HEK293 (cell line): ENCODE data around the gene PC.

Experiments used
- EGR2 ChIP-seq: fragments of 450-650 bp; formaldehyde crosslinking; IDR thresholded peaks from 2 replicates; pipeline ENCODE4 v1.5.1; 2016; ENCODE audit warnings: low read depth, missing biosample characterization, missing genetic modification characterization
- MZF1 ChIP-seq: fragments of 450-650 bp; formaldehyde crosslinking; IDR thresholded peaks from 2 replicates; pipeline ENCODE4 v1.5.1; 2017; ENCODE audit warnings: missing biosample characterization, missing genetic modification characterization, borderline replicate concordance
- OVOL3 ChIP-seq: fragments of 450-650 bp; formaldehyde crosslinking; IDR thresholded peaks from 2 replicates; pipeline ENCODE4 v1.5.1; 2016; ENCODE audit warnings: missing biosample characterization, missing genetic modification characterization
- ZBTB21 ChIP-seq: fragments of 450-650 bp; formaldehyde crosslinking; IDR thresholded peaks from 2 replicates; pipeline ENCODE4 v1.5.1; 2017; ENCODE audit warnings: missing biosample characterization, missing genetic modification characterization
- ZFHX2 ChIP-seq: fragments of 450-650 bp; formaldehyde crosslinking; conservative IDR thresholded peaks from 2 replicates; pipeline ENCODE4 v1.5.1; 2016; ENCODE audit warnings: missing biosample characterization, missing genetic modification characterization
- ZFP3 ChIP-seq: fragments of 450-650 bp; formaldehyde crosslinking; IDR thresholded peaks from 2 replicates; pipeline ENCODE4 v1.5.1; 2016; ENCODE audit warnings: low read depth, missing biosample characterization, missing genetic modification characterization
- ZFP37 ChIP-seq: fragments of 450-650 bp; formaldehyde crosslinking; IDR thresholded peaks from 2 replicates; pipeline ENCODE4 v1.5.1; 2016; ENCODE audit warnings: missing biosample characterization, missing genetic modification characterization
- ZNF140 ChIP-seq: fragments of 450-650 bp; formaldehyde crosslinking; IDR thresholded peaks from 2 replicates; pipeline ENCODE4 v1.5.1; 2016; ENCODE audit warnings: missing biosample characterization, missing genetic modification characterization
- ZNF148 ChIP-seq: fragments of 450-650 bp; formaldehyde crosslinking; IDR thresholded peaks from 2 replicates; pipeline ENCODE4 v1.5.0; 2017; ENCODE audit warnings: missing biosample characterization, missing genetic modification characterization, borderline replicate concordance
- ZNF202 ChIP-seq: fragments of 450-650 bp; formaldehyde crosslinking; IDR thresholded peaks from 2 replicates; pipeline ENCODE4 v1.5.1; 2016; ENCODE audit warnings: missing biosample characterization, missing genetic modification characterization, borderline replicate concordance
- ZNF266 ChIP-seq: fragments of 450-650 bp; formaldehyde crosslinking; IDR thresholded peaks from 2 replicates; pipeline ENCODE4 v1.5.1; 2016; ENCODE audit warnings: missing biosample characterization, missing genetic modification characterization, low read depth
- ZNF394 ChIP-seq: fragments of 450-650 bp; formaldehyde crosslinking; IDR thresholded peaks from 2 replicates; pipeline ENCODE4 v1.5.1; 2016; ENCODE audit warnings: missing biosample characterization, missing genetic modification characterization, mild to moderate bottlenecking, moderate library complexity, borderline replicate concordance
- ZNF398 ChIP-seq: fragments of 450-650 bp; formaldehyde crosslinking; IDR thresholded peaks from 2 replicates; pipeline ENCODE4 v1.5.1; 2017; ENCODE audit warnings: missing biosample characterization, missing genetic modification characterization
- ZNF426 ChIP-seq: fragments of 450-650 bp; formaldehyde crosslinking; IDR thresholded peaks from 2 replicates; pipeline ENCODE4 v1.5.1; 2017; ENCODE audit warnings: missing biosample characterization, missing genetic modification characterization, mild to moderate bottlenecking, inconsistent platforms, moderate library complexity
- ZNF488 ChIP-seq: fragments of 450-650 bp; formaldehyde crosslinking; IDR thresholded peaks from 2 replicates; pipeline ENCODE4 v1.5.1; 2016; ENCODE audit warnings: missing biosample characterization, missing genetic modification characterization
- ZNF501 ChIP-seq: fragments of 450-650 bp; formaldehyde crosslinking; IDR thresholded peaks from 2 replicates; pipeline ENCODE4 v1.5.1; 2016; ENCODE audit warnings: missing biosample characterization, missing genetic modification characterization
- ZNF510 ChIP-seq: fragments of 450-650 bp; formaldehyde crosslinking; IDR thresholded peaks from 2 replicates; pipeline ENCODE4 v1.5.1; 2018; ENCODE audit warnings: mild to moderate bottlenecking, missing genetic modification characterization, missing biosample characterization; ENCODE audit not compliant: insufficient replicate concordance
- ZNF555 ChIP-seq: fragments of 450-650 bp; formaldehyde crosslinking; conservative IDR thresholded peaks from 2 replicates; pipeline ENCODE4 v1.5.1; 2017; ENCODE audit warnings: missing biosample characterization, mild to moderate bottlenecking, missing genetic modification characterization, inconsistent platforms
- ZNF560 ChIP-seq: fragments of 450-650 bp; formaldehyde crosslinking; IDR thresholded peaks from 2 replicates; pipeline ENCODE4 v1.5.1; 2017; ENCODE audit warnings: missing biosample characterization, missing genetic modification characterization, borderline replicate concordance
- ZNF580 ChIP-seq: fragments of 450-650 bp; formaldehyde crosslinking; IDR thresholded peaks from 2 replicates; pipeline ENCODE4 v1.5.1; 2016; ENCODE audit warnings: missing biosample characterization, missing genetic modification characterization
- ZNF629 ChIP-seq: fragments of 450-650 bp; formaldehyde crosslinking; IDR thresholded peaks from 2 replicates; pipeline ENCODE4 v1.5.1; 2017; ENCODE audit warnings: missing biosample characterization, missing genetic modification characterization
- ZNF639 ChIP-seq: fragments of 450-650 bp; formaldehyde crosslinking; IDR thresholded peaks from 2 replicates; pipeline ENCODE4 v1.5.1; 2016; ENCODE audit warnings: missing biosample characterization, missing genetic modification characterization
- ZNF664 ChIP-seq: fragments of 450-650 bp; formaldehyde crosslinking; IDR thresholded peaks from 2 replicates; pipeline ENCODE4 v1.5.1; 2016; ENCODE audit warnings: missing biosample characterization, missing genetic modification characterization
- ZNF791 ChIP-seq: fragments of 450-650 bp; formaldehyde crosslinking; IDR thresholded peaks from 2 replicates; pipeline ENCODE4 v1.5.1; 2016; ENCODE audit warnings: missing biosample characterization, missing genetic modification characterization
- ZNF792 ChIP-seq: fragments of 450-650 bp; formaldehyde crosslinking; IDR thresholded peaks from 2 replicates; pipeline ENCODE4 v1.5.1; 2016; ENCODE audit warnings: missing biosample characterization, missing genetic modification characterization
- ZNF843 ChIP-seq: fragments of 450-650 bp; formaldehyde crosslinking; IDR thresholded peaks from 2 replicates; pipeline ENCODE4 v1.5.1; 2016; ENCODE audit warnings: missing biosample characterization, missing genetic modification characterization
- ZSCAN16 ChIP-seq: fragments of 450-650 bp; formaldehyde crosslinking; IDR thresholded peaks from 2 replicates; pipeline ENCODE4 v1.5.1; 2016; ENCODE audit warnings: missing biosample characterization, missing genetic modification characterization
- TF ChIP-seq, protein P1 (sequence below): fragments of 450-650 bp; formaldehyde crosslinking; conservative IDR thresholded peaks from 2 replicates; pipeline ENCODE4 v1.5.1; 2016; ENCODE audit warnings: low read depth, missing biosample characterization, missing genetic modification characterization

The PC gene

DNA sequence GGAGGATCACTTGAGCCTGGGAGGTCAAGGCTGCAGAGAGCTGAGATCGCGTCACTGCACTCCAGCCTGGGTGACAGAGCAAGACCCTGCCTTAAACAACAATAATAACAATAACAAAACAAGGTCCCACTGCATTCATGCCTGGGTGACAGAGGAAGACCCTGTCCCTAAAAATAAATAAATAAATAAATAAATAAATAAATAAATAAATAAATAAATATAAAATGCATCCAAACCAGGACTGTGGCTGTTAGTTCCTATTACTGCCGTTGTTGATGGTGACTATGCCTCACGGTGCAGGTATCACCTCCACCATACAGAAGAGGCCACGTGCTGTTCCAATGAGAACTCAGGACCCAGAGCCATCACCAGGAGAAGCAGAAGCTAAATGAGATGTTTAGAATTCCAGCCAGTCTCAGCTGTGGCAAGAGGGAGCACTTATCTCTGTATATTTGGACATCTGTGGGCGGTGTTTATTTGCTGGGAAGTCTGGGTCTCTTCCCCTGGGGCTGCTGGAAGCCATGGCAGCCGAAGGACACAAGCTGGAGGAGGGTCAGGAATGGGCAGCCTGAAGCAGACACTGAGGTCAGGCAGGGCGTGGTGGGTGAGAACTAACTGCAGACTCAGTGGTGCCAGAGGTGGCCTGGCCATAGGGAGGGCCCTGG is 38.6 kb upstream of the PC start (continued):
- TF ChIP-seq ZNF394 (tag by site-specific recombination) (peak; percentile 97), ZNF580 (0 out of 2 replicates have a peak, but pooled peaks have one; percentile 34), ZNF398 (tag by site-specific recombination) (no peak), ZNF639 (tag by site-specific recombination) (peak; percentile 55; the same call in 1 of the 2 replicates), ZNF791 (tag by site-specific recombination) (0 out of 2 replicates have a peak, but pooled peaks have one; percentile 26), ZFP37 (tag by site-specific recombination) (0 out of 2 replicates have a peak, but pooled peaks have one; percentile 52), ZNF488 (tag by site-specific recombination) (no peak), ZFHX2 (tag by site-specific recombination) (peak; percentile 82), ZNF140 (tag by site-specific recombination) (peak; percentile 68), ZNF560 (tag by site-specific recombination) (peak; percentile 59; the same call in 1 of the 2 replicates), ZNF266 (tag by site-specific recombination) (peak; percentile 78; the same call in 1 of the 2 replicates), ZNF426 (tag by site-specific recombination) (peak; percentile 92), ZBTB21 (tag by site-specific recombination) (0 out of 2 replicates have a peak, but pooled peaks have one; percentile 26), ZNF664 (peak; percentile 78), ZSCAN16 (tag by site-specific recombination) (no peak), ZNF148 (tag by site-specific recombination) (no peak), ZNF501 (tag by site-specific recombination) (0 out of 2 replicates have a peak, but pooled peaks have one; percentile 36), ZFP3 (tag by site-specific recombination) (peak; percentile 52; the same call in 1 of the 2 replicates), ZNF629 (0 out of 2 replicates have a peak, but pooled peaks have one; percentile 49), MZF1 (tag by site-specific recombination) (peak; percentile 19; the same call in 1 of the 2 replicates), ZNF202 (0 out of 2 replicates have a peak, but pooled peaks have one; percentile 67), EGR2 (tag by site-specific recombination) (peak; percentile 64), ZNF510 (tag by site-specific recombination) (peak; percentile 49), OVOL3 (tag by site-specific recombination) (no peak), ZNF555 (tag by site-specific recombination) (peak; percentile 89), ZNF843 (tag by site-specific recombination) (no peak), ZNF792 (tag by site-specific recombination) (no peak)
- TF ChIP-seq, protein P1, sequence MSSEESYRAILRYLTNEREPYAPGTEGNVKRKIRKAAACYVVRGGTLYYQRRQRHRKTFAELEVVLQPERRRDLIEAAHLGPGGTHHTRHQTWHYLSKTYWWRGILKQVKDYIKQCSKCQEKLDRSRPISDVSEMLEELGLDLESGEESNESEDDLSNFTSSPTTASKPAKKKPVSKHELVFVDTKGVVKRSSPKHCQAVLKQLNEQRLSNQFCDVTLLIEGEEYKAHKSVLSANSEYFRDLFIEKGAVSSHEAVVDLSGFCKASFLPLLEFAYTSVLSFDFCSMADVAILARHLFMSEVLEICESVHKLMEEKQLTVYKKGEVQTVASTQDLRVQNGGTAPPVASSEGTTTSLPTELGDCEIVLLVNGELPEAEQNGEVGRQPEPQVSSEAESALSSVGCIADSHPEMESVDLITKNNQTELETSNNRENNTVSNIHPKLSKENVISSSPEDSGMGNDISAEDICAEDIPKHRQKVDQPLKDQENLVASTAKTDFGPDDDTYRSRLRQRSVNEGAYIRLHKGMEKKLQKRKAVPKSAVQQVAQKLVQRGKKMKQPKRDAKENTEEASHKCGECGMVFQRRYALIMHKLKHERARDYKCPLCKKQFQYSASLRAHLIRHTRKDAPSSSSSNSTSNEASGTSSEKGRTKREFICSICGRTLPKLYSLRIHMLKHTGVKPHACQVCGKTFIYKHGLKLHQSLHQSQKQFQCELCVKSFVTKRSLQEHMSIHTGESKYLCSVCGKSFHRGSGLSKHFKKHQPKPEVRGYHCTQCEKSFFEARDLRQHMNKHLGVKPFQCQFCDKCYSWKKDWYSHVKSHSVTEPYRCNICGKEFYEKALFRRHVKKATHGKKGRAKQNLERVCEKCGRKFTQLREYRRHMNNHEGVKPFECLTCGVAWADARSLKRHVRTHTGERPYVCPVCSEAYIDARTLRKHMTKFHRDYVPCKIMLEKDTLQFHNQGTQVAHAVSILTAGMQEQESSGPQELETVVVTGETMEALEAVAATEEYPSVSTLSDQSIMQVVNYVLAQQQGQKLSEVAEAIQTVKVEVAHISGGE (tag by site-specific recombination): peak; percentile 76
